Testis (tissue), 3 donors: Measurements from ENCODE around the gene ELMO1. TPM values are rescaled to one million over a fixed set of nuclear protein-coding genes. Genes with fewer than 3 reads are reported as not detected.
"Not testable (repeated sequence)": the region's sequence is repeated elsewhere in the genome, so short reads cannot be mapped to it uniquely, and the experiment has no call there.

Experiments
- DNase-seq: peaks from one replicate; pipeline ENCODE4 v3.0.0-alpha.2; 2019
- H3K27ac ChIP-seq, 2 donors: fragments of 200-600 bp; sonication (generic); one replicate each; pipeline ENCODE4 v1.5.1; 2019
- H3K27me3 ChIP-seq: fragments of 200-600 bp; sonication (generic); one replicate; pipeline ENCODE4 v1.5.1; 2019
- H3K36me3 ChIP-seq: fragments of 200-600 bp; sonication (generic); one replicate; pipeline ENCODE4 v1.5.1; 2017; ENCODE audit warnings: low read depth; ENCODE audit errors: missing control alignments
- H3K4me1 ChIP-seq: fragments of 200-600 bp; sonication (generic); one replicate; pipeline ENCODE4 v1.5.1; 2019
- H3K4me3 ChIP-seq, 2 donors: fragments of 200-600 bp; sonication (generic); one replicate each; pipeline ENCODE4 v1.5.1; 2017 to 2019
- H3K9me3 ChIP-seq: fragments of 200-600 bp; sonication (generic); one replicate; pipeline ENCODE4 v1.5.1; 2017
- CTCF ChIP-seq, 3 experiments: fragments of 450-650 bp in 2 of 3; fragments of 200-600 bp in 1 of 3; sonication (generic) in 1 of 3; IDR thresholded peaks; one replicate each; pipeline ENCODE4 v1.5.1; 2016 to 2019; ENCODE audit warnings: antibody characterized with exemption in 3 of 3, mild to moderate bottlenecking in 2 of 3, moderate library complexity in 1 of 3
- POLR2A ChIP-seq: fragments of 450-650 bp; IDR thresholded peaks from one replicate; pipeline ENCODE4 v1.6.1; 2017; ENCODE audit warnings: antibody characterized with exemption, mild to moderate bottlenecking, moderate library complexity
- WGBS, 2 donors: methylation state at CpG; one replicate each; pipeline ENCODE4 v1.1.5; 2018; 5-methylcytosine and 5-hydroxymethylcytosine counted together
- intact Hi-C: fragments of 100-400 bp; cut with DNase I; formaldehyde crosslinking; loops from one replicate; pipeline ENCODE4 v1.15.1; 2023; ENCODE audit warnings: low total_unique reads
- polyA plus RNA-seq: library from polyadenylated mRNA; stranded (reverse); fragments of 350-450 nt; fragmentation: Illumina TruSeq; extraction: RNeasy Lipid Tissue Mini Kit (QIAGEN cat#74804); gene quantifications from one replicate; pipeline ENCODE4 v1.2.3, GENCODE V29; 2014; ENCODE audit warnings: low read depth, low replicate concordance; ENCODE audit not compliant: insufficient read depth
- total RNA-seq, 2 donors: library from RNA; depleted of rRNA; stranded (reverse); fragments of >200 nt; gene quantifications; one replicate each; pipeline ENCODE4 v1.2.3, GENCODE V29; 2016

ELMO1 gene
- total and polyA plus RNA-seq, 3 donors from 2014 or later, result 12.9 to 47.2 (median 36.5) TPM

- H3K27ac ChIP-seq, result no peak overlapping the region
Measured at GRCh38 chr7:37149051-37149772, 299.5 kb downstream of the ELMO1 start.

GRCh38 chr7:37145682-37146081 lies 303.0 kb downstream of the ELMO1 start:
- H3K4me1 ChIP-seq, result no peaks in the 10 kb centered on the region
- H3K9me3 ChIP-seq, result no peaks in the 10 kb centered on the region
- H3K27me3 ChIP-seq, result no peaks in the 10 kb centered on the region
- no peak overlapping the region for H3K27ac ChIP-seq
- no peak for TF ChIP-seq CTCF (IDR thresholded peaks at IDR 0.05)
- no peak for TF ChIP-seq POLR2A
- intact Hi-C loops, result no loop called here
- 74 to 76% methylated on average over 2 of the region's 2 CpGs for WGBS, 2 donors
- H3K4me3 ChIP-seq, result no peak overlapping the region
- DNase-seq, result no peak
- H3K36me3 ChIP-seq, result no peaks in the 10 kb centered on the region

More at GRCh38 chr7:37149051-37149772, 299.5 kb downstream of the ELMO1 start:
- no peak for TF ChIP-seq POLR2A
- no peak for TF ChIP-seq CTCF (IDR thresholded peaks at IDR 0.05)
- Histone ChIP-seq H3K9me3 (no peaks in the 10 kb centered on the region), H3K4me3 (no peak overlapping the region), H3K27me3 (no peaks in the 10 kb centered on the region), H3K4me1 (no peaks in the 10 kb centered on the region), H3K36me3 (no peaks in the 10 kb centered on the region)
- intact Hi-C loops, result no loop called here
- 55 to 73% methylated on average over 3 of the region's 3 CpGs for WGBS, 2 donors
- no peak for DNase-seq

GRCh38 chr7:37144423-37144822 lies 304.2 kb downstream of the ELMO1 start:
- no peak overlapping the region for H3K4me3 ChIP-seq
- H3K4me1 ChIP-seq, result no peaks in the 10 kb centered on the region
- intact Hi-C loops, result no loop called here
- no peaks in the 10 kb centered on the region for H3K27me3 ChIP-seq
- 93 to 100% methylated on average over 1 of the region's 1 CpG for WGBS, 2 donors
- no peaks in the 10 kb centered on the region for H3K9me3 ChIP-seq
- DNase-seq, result no peak
- no peak overlapping the region for H3K27ac ChIP-seq
- H3K36me3 ChIP-seq, result no peaks in the 10 kb centered on the region
- no peak for TF ChIP-seq POLR2A
- TF ChIP-seq CTCF (IDR thresholded peaks at IDR 0.05), result no peak

- no peak for TF ChIP-seq CTCF (IDR thresholded peaks at IDR 0.05)
- TF ChIP-seq POLR2A, result no peak
- no peak overlapping the region for H3K27ac ChIP-seq
- H3K27me3 ChIP-seq, result no peaks in the 10 kb centered on the region
- no peak overlapping the region for H3K4me3 ChIP-seq
- DNase-seq, result no peak
- 81 to 89% methylated on average over 3 of the region's 3 CpGs for WGBS, 2 donors
- H3K36me3 ChIP-seq, result no peaks in the 10 kb centered on the region
- H3K4me1 ChIP-seq, result no peaks in the 10 kb centered on the region
- intact Hi-C loops, result no loop called here
- H3K9me3 ChIP-seq, result no peaks in the 10 kb centered on the region
Measured at GRCh38 chr7:37142958-37143357, 305.7 kb downstream of the ELMO1 start.

GRCh38 chr7:37141742-37142141 lies 306.9 kb downstream of the ELMO1 start:
- WGBS, 2 donors, result 86 to 90% methylated on average over 2 of the region's 2 CpGs
- H3K4me3 ChIP-seq, result no peak overlapping the region
- intact Hi-C loops, result no loop called here
- no peaks in the 10 kb centered on the region for H3K4me1 ChIP-seq
- H3K36me3 ChIP-seq, result no peaks in the 10 kb centered on the region
- TF ChIP-seq POLR2A, result no peak
- no peak for TF ChIP-seq CTCF (IDR thresholded peaks at IDR 0.05)
- DNase-seq, result no peak
- no peak overlapping the region for H3K27ac ChIP-seq
- no peaks in the 10 kb centered on the region for H3K9me3 ChIP-seq
- H3K27me3 ChIP-seq, result no peaks in the 10 kb centered on the region

GRCh38 chr7:37133902-37134301 lies 314.8 kb downstream of the ELMO1 start:
- H3K27ac ChIP-seq, H3K4me3 ChIP-seq, H3K36me3 ChIP-seq, intact Hi-C loops, H3K27me3 ChIP-seq, H3K4me1 ChIP-seq, DNase-seq, H3K9me3 ChIP-seq: not testable (repeated sequence)
- WGBS, 2 donors, result 93 to 95% methylated on average over 1 of the region's 1 CpG
